Parietal lobe (tissue), 2 donors: Measurements from ENCODE around the gene WEE1. TPM values are rescaled to one million over a fixed set of nuclear protein-coding genes. Genes with fewer than 3 reads are reported as not detected.

ENCODE experiments used
- small RNA-seq: library from RNA; depleted of rRNA; stranded (forward); fragments of <200 nt; gene quantifications from one replicate; pipeline ENCODE3, GENCODE V24; 2014; ENCODE audit warnings: low replicate concordance
- total RNA-seq: library from RNA; depleted of rRNA; stranded (reverse); fragments of >200 nt; gene quantifications from one replicate; pipeline ENCODE4 v1.2.3, GENCODE V29; 2014

Gene WEE1
- total RNA-seq, result 22.5 TPM

GRCh38 chr11:9573052-9573774 is at the start of gene WEE1:
WEE1 (plus strand) TSS chr11:9573670; CDS start chr11:9573934, 264 bp downstream.

Small RNA genes lying within 50 kb of the gene (small RNA-seq; reads per million reads assigned to genes)
- not detected for gene RF01210

Other genes starting within 250 kb of the WEE1 start
- gene IPO7, start 189.0 kb upstream of the WEE1 start, total RNA-seq, result 241 TPM
- 39.1 TPM for gene ZNF143, start 112.7 kb upstream of the WEE1 start, total RNA-seq
- gene SWAP70, start 90.4 kb downstream of the WEE1 start, total RNA-seq, result 13.1 TPM